ENCODE measurements around the gene GABBR1. TPM values are rescaled to one million over a fixed set of nuclear protein-coding genes. Genes with fewer than 3 reads are reported as not detected.

The GABBR1 gene
- total and polyA plus RNA-seq, 2 of the 13 experiments (the other 11 are each of a cell fraction or from before 2014, with no cell fraction given): 0.07 to 0.37 TPM

GRCh38 chr6:29537714-29538403, 95.1 kb downstream of the GABBR1 start (continued):
- TF ChIP-seq, protein P1, sequence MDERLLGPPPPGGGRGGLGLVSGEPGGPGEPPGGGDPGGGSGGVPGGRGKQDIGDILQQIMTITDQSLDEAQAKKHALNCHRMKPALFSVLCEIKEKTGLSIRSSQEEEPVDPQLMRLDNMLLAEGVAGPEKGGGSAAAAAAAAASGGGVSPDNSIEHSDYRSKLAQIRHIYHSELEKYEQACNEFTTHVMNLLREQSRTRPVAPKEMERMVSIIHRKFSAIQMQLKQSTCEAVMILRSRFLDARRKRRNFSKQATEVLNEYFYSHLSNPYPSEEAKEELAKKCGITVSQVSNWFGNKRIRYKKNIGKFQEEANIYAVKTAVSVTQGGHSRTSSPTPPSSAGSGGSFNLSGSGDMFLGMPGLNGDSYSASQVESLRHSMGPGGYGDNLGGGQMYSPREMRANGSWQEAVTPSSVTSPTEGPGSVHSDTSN (CRISPR knock-in tag; IDR thresholded peaks at IDR 0.05): no peak
- no peak for TF ChIP-seq KMT2B (CRISPR knock-in tag; IDR thresholded peaks at IDR 0.05)
- TF ChIP-seq ARID2 (CRISPR knock-in tag; IDR thresholded peaks at IDR 0.05; ENCODE audit: borderline replicate concordance): no peak
- no peak for TF ChIP-seq NFE2 (CRISPR knock-in tag; IDR thresholded peaks at IDR 0.05)
- TF ChIP-seq SKI (IDR thresholded peaks at IDR 0.05; ENCODE audit: partially characterized antibody): no peak
- TF ChIP-seq FOSL1 (CRISPR knock-in tag; IDR thresholded peaks at IDR 0.05; ENCODE audit: borderline replicate concordance): no peak
- TF ChIP-seq FOXP1 (IDR thresholded peaks at IDR 0.05): no peak
- no peak for TF ChIP-seq FOXP1 (CRISPR knock-in tag; IDR thresholded peaks at IDR 0.05)
- TF ChIP-seq ZNF263 (CRISPR knock-in tag; IDR thresholded peaks at IDR 0.05): no peak
- TF ChIP-seq ZNF720 (CRISPR knock-in tag; IDR thresholded peaks at IDR 0.05): no peak
- no peak for TF ChIP-seq HNRNPL (IDR thresholded peaks at IDR 0.05; ENCODE audit: low read depth, low read length)
- TF ChIP-seq, protein P2, sequence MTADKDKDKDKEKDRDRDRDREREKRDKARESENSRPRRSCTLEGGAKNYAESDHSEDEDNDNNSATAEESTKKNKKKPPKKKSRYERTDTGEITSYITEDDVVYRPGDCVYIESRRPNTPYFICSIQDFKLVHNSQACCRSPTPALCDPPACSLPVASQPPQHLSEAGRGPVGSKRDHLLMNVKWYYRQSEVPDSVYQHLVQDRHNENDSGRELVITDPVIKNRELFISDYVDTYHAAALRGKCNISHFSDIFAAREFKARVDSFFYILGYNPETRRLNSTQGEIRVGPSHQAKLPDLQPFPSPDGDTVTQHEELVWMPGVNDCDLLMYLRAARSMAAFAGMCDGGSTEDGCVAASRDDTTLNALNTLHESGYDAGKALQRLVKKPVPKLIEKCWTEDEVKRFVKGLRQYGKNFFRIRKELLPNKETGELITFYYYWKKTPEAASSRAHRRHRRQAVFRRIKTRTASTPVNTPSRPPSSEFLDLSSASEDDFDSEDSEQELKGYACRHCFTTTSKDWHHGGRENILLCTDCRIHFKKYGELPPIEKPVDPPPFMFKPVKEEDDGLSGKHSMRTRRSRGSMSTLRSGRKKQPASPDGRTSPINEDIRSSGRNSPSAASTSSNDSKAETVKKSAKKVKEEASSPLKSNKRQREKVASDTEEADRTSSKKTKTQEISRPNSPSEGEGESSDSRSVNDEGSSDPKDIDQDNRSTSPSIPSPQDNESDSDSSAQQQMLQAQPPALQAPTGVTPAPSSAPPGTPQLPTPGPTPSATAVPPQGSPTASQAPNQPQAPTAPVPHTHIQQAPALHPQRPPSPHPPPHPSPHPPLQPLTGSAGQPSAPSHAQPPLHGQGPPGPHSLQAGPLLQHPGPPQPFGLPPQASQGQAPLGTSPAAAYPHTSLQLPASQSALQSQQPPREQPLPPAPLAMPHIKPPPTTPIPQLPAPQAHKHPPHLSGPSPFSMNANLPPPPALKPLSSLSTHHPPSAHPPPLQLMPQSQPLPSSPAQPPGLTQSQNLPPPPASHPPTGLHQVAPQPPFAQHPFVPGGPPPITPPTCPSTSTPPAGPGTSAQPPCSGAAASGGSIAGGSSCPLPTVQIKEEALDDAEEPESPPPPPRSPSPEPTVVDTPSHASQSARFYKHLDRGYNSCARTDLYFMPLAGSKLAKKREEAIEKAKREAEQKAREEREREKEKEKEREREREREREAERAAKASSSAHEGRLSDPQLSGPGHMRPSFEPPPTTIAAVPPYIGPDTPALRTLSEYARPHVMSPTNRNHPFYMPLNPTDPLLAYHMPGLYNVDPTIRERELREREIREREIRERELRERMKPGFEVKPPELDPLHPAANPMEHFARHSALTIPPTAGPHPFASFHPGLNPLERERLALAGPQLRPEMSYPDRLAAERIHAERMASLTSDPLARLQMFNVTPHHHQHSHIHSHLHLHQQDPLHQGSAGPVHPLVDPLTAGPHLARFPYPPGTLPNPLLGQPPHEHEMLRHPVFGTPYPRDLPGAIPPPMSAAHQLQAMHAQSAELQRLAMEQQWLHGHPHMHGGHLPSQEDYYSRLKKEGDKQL (CRISPR knock-in tag; IDR thresholded peaks at IDR 0.05; ENCODE audit: low read depth): no peak
- TF ChIP-seq ZNF282 (IDR thresholded peaks at IDR 0.05; ENCODE audit: partially characterized antibody): no peak
- no peak for TF ChIP-seq ZFP41 (CRISPR knock-in tag; IDR thresholded peaks at IDR 0.05; ENCODE audit: borderline replicate concordance)
- TF ChIP-seq ZNF17 (CRISPR knock-in tag; IDR thresholded peaks at IDR 0.05): no peak
- TF ChIP-seq, protein P3, sequence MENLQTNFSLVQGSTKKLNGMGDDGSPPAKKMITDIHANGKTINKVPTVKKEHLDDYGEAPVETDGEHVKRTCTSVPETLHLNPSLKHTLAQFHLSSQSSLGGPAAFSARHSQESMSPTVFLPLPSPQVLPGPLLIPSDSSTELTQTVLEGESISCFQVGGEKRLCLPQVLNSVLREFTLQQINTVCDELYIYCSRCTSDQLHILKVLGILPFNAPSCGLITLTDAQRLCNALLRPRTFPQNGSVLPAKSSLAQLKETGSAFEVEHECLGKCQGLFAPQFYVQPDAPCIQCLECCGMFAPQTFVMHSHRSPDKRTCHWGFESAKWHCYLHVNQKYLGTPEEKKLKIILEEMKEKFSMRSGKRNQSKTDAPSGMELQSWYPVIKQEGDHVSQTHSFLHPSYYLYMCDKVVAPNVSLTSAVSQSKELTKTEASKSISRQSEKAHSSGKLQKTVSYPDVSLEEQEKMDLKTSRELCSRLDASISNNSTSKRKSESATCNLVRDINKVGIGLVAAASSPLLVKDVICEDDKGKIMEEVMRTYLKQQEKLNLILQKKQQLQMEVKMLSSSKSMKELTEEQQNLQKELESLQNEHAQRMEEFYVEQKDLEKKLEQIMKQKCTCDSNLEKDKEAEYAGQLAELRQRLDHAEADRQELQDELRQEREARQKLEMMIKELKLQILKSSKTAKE (CRISPR knock-in tag; IDR thresholded peaks at IDR 0.05; ENCODE audit: borderline replicate concordance): no peak
- no peak for TF ChIP-seq ZNF597 (CRISPR knock-in tag; IDR thresholded peaks at IDR 0.05)
